Stimulated activated CD8-positive, alpha-beta memory T cell treated with anti-CD3 and anti-CD28 coated beads, Interleukin-2, amount 100 ng/mL, for 1 hour (primary cell): ENCODE measurements around the gene OTOR.
A peak's percentile ranks its signal among the peaks of the same experiment; 100 is the strongest.

Experiments used
- DNase-seq, 2 donors: peaks; one replicate each; pipeline ENCODE4 v3.0.0-alpha.2; 2020; ENCODE audit warnings: low read depth in 2 of 2

The OTOR gene, protein sequence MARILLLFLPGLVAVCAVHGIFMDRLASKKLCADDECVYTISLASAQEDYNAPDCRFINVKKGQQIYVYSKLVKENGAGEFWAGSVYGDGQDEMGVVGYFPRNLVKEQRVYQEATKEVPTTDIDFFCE

DNA sequence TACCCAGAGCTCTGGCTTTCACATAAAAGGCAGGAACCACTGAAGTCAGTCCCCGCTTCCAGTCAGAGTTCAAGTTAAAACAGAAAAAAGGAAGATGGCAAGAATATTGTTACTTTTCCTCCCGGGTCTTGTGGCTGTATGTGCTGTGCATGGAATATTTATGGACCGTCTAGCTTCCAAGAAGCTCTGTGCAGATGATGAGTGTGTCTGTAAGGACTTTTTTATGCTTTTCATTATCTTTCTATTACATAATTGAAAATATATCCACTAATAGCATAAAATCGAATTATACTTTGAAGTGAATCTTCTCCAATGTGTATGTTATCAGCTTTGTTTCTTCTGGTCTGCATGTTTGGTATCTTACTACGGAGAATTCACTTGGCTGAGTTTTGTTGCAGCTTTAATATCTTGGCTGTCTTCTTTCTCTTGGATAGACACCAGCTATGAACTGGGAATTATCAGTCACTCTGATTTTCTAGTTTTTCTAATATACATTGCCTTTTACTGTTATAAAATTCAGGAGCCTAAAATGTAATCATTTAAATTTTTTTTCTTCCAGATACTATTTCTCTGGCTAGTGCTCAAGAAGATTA, at the start of gene OTOR:
Gene OTOR (plus strand): TSS at position 51 of the 593 bp plus-strand sequence. CDS start 44 bp downstream, at position 95.
- DNase-seq, result no peak

GRCh38 chr20:16699293-16699692, 48.9 kb upstream of the OTOR start:
- DNase-seq, result no peak

GRCh38 chr20:16701296-16701695, 46.9 kb upstream of the OTOR start:
- peak in 1 of 2 donors; percentile 2 for DNase-seq

- no peak for DNase-seq
Measured at GRCh38 chr20:16703570-16703969, 44.6 kb upstream of the OTOR start.

DNA sequence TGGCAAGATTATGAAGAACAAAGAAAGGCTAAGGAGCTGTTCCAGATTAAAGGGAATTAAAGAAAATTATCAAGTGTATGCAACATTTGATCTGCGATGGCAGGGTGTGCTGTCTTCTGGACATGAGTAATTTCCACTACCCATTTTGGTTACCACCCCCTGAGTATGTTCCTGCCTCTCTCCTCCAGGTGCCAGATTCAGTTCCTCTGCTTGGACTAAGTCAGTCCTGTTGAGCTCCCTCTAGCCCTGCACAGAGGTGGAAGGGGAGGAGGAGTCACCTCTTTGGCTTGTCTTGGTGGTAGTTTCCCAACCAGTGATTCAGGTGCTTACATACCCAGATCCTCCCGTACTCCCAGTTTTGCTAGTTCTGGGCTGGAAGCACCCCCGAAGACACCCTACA, 40.5 kb upstream of the OTOR start:
- DNase-seq, result no peak

DNA sequence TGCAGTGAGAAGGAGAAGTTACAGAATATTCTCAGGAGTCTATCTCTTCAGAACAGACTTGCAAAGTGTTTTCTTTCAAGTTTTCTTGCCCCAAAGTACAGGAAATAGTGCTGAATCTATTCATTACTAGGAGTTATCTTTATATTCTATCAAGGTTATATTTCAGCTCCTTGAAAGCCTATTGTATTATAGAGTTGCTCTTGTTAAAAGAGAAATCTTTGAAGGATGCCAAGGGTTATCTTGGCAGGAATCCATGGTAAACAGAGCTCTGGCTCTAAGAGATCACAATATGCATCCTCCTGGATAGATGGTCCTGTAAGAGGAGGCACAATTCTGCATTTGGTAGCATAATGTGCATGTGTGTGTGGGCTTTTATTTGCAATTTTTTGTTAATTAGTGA, 39.6 kb upstream of the OTOR start:
- DNase-seq, result no peak

GRCh38 chr20:16709017-16709416, 39.1 kb upstream of the OTOR start:
- DNase-seq, result no peak

DNA sequence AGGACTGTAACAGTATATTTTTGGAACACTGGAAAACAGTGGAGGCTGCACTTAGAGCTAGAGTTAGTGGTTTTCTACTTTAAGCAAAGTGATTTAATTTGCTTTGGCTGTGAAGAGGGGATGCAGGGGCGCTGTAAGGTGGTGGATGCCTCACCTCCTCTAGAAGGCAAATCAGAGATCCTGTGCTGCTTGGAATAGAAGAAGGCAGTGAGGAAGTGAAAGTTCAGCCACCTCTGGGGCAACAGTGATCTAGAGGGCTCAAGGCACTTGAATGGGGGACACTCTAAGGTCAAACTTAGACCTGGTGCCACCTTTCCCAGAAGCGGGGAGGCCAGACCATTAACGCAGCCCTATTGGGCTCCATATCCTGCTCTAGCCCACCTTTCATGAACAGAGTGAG, 37.4 kb upstream of the OTOR start:
- no peak for DNase-seq

GRCh38 chr20:16711661-16712258, 36.4 kb upstream of the OTOR start:
- no peak for DNase-seq

- no peak for DNase-seq
Measured at GRCh38 chr20:16712511-16712947, 35.6 kb upstream of the OTOR start.

- no peak for DNase-seq
Measured at GRCh38 chr20:16713066-16713465, 35.1 kb upstream of the OTOR start.

DNA sequence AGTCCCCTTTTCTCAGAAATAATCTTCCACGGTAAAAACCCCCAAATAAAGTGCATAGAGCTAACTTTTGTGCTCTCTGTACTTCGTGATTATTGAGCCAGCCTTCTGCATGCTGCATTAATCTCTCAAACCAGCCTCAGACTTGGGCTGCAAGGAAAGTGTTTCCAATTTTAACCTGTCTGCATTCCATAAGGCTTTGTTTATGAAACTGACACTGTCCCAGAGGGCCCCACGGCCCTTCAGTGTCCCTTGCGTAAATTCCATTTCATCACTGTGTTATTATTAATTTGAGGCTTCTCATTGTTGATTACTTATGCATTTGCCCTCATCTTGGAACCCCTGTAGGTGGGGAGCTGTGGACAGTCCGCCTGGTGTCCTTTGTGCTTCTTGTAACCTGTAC, 33.9 kb upstream of the OTOR start:
- DNase-seq, result no peak

- DNase-seq, result no peak
Measured at GRCh38 chr20:16714751-16715150, 33.4 kb upstream of the OTOR start.

GRCh38 chr20:16719421-16719820, 28.7 kb upstream of the OTOR start:
- no peak for DNase-seq

DNA sequence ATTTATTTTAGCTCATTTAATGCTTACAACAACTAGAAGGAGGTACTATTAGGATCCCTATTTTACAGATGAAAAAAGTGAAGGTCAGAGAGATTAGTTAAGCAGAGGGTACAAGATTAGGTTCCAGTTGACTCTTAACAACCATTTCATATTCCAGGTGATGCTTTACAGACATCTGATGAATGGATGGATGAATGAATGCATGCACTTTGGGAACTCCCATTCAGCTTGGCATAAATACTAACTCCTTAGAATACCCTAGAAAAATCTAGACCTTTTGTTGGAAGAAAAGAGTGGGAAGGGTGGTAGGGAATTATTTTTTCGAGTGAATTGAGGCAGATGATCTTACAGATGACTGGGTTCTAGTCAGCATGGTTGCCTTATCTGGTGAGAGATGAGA, 19.1 kb upstream of the OTOR start:
- DNase-seq, result no peak

GRCh38 chr20:16729565-16730460, 18.3 kb upstream of the OTOR start, which contains the start of gene SNRPB2:
TSS of gene SNRPB2 (plus strand) at chr20:16730026. CDS start at chr20:16731703, 1,677 bp downstream.
- peak; percentile 76 to 80 for DNase-seq

DNA sequence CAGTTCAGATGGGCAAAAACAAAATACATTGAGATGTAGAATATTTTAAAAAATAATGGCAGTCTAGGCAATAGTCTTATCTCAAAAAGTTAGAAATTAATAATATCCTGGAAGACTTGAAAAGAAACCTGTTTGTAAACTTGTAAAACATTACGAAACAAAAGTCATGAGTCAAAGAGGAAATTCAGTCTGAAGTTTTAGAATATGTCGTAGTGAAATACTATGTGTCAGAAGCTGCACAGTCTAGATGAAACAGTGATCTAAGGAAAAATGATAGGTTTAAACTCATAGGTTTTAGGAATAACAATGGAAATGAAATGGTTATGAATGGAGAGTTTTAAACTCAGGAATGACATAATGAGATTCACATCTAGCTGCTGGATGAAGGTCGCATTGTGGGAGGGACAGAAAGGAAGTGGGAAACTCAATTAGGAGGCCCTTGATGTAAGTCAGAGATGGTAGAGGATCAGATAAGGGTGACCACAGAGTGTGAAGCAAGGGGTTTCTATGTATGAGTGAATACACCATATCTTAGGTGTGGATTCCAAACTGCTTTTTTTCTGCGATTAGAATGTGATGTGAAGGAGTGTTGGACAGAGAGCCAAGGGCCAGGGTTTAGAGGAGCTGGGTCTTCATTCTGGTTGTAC, 15.5 kb upstream of the OTOR start:
- DNase-seq, result no peak

DNA sequence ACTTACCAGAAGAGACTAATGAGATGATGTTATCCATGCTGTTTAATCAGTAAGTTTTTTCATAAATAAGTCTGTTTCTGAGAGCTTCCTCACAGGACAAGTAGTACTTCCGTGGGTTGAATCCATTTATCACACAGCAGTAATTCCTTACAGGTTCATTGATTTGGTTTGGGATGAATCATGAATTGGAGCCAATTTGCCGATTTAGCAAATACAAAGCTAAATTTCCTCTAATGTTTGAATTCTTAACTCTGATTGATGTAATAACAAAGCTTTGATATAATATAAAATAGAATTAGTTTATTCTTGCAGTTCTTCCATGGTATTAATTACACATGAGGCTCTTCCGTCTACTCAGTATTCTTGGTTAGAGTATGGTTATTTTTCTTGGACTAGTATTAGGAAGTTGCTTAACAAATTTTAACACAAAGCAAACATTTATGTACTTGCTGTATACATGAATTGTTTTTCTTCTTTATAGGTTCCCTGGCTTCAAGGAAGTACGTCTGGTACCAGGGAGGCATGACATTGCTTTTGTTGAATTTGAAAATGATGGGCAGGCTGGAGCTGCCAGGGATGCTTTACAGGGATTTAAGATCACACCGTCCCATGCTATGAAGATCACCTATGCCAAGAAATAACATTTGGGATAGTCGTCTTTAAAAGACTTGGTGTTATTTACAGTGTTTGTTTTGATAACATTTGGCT, 7.6 kb upstream of the OTOR start:
- no peak for DNase-seq

DNA sequence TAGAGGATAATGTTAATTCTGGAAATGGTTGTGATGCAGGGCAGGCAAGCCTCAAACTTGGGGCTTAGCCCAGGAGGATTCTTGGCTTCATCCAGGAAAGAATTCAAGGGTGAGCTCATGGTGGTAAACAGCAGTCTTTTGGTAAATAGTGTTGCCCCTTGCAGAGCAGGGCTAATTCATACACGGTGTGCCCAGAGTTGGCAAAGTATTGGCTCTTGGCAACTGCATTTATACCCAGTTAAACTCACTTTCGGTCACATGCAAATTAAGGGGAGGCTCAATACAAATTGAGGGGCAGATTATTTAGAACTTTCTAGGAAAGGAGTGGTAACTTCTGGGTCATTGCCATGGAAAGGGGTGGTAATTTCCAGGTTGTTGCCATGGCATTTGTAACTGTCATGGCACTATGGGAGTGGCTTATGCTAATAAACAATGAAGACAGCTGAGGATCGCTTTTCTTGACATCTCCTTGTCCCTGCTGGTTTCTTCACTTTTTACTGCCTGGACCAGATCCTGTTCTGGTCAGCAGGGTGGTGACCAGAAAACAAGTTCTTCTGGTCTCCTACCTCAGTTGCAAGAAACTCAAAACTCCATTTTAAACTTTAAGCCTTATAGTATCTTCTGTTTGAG, 3.9 kb upstream of the OTOR start:
- no peak for DNase-seq

DNA sequence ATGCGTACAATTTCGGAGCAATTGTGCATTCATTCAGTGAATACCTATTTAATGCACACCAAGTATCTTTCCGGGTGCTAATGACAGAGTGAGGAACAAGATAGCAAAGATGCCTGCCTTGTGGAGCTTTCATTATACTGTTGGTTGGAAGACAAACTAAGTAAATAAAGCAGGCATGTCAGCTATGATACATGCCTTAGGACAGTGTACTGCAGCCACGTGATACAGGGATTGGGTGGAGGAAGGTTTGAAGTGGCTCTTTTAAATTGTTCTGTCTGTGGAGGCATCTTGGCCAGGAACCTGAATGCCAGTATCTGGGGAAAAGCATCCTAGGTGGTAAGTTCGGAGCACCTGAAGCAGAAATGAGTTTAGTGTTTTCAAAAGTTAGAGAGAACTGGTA, 3.0 kb upstream of the OTOR start:
- no peak for DNase-seq

- DNase-seq, result no peak
Measured at GRCh38 chr20:16747291-16747811, 807 bp upstream of the OTOR start.
